Measurements from ENCODE around the gene FARSA.

DNA sequence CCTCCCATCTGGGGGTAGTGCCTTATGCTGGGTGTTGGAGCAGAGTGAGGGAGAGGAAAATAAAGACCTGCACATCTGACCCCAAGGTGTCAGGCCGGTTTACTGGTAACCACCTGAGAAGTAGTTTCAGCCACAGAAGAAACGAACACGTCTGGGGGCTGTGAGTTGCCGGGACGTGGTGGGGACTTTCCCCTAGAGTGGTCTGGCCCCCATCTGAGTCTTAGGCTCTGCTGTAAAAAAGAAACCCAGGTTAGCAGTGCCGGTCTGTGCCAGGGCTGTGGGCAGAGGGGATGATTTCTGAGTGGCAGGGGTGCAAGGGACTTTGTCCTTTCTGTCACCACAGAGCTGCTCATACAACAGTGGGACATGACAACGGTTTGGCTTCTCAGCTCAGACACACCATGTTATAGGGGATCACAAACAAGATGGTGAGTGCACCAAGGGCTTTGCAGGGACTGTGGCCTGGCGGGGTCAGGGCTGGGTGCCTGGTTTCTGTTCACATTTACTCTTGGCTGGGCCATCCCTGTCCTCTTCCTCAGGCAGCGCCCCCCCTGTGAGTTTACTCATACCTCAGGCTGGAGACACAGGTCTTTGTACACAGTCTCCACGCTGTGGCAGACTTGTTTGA, 33.5 kb downstream of the FARSA start:
- TF ChIP-seq, protein P1, sequence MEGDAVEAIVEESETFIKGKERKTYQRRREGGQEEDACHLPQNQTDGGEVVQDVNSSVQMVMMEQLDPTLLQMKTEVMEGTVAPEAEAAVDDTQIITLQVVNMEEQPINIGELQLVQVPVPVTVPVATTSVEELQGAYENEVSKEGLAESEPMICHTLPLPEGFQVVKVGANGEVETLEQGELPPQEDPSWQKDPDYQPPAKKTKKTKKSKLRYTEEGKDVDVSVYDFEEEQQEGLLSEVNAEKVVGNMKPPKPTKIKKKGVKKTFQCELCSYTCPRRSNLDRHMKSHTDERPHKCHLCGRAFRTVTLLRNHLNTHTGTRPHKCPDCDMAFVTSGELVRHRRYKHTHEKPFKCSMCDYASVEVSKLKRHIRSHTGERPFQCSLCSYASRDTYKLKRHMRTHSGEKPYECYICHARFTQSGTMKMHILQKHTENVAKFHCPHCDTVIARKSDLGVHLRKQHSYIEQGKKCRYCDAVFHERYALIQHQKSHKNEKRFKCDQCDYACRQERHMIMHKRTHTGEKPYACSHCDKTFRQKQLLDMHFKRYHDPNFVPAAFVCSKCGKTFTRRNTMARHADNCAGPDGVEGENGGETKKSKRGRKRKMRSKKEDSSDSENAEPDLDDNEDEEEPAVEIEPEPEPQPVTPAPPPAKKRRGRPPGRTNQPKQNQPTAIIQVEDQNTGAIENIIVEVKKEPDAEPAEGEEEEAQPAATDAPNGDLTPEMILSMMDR (IDR thresholded peaks at IDR 0.05), result no peak
- no peak for TF ChIP-seq POLR2A (IDR thresholded peaks at IDR 0.05)
- no peak for TF ChIP-seq EP300 (IDR thresholded peaks at IDR 0.05)

Data from upper lobe of left lung (tissue), 4 donors.